ENCODE data around the gene SPNS1.
"Not testable (repeated sequence)": the region's sequence is repeated elsewhere in the genome, so short reads cannot be mapped to it uniquely, and the experiment has no call there.

Gene SPNS1

GRCh38 chr16:28974437-28975157 lies at the start of gene SPNS1:
TSS of gene SPNS1 (plus strand) at chr16:28974778. CDS start at chr16:28975152, 374 bp downstream.
- peak; percentile 98 for DNase-seq

GRCh38 chr16:28925386-28926228 lies 49.0 kb upstream of the SPNS1 start:
- peak; percentile 92 for DNase-seq

- not testable (repeated sequence) for DNase-seq
These were observed 48.3 kb upstream of the SPNS1 start for GRCh38 chr16:28926284-28926683.

- DNase-seq, result no peak
These were observed 46.8 kb upstream of the SPNS1 start for GRCh38 chr16:28927815-28928214.

GRCh38 chr16:28930203-28930602 lies 44.4 kb upstream of the SPNS1 start:
- no peak for DNase-seq

GRCh38 chr16:28930652-28931051 lies 43.9 kb upstream of the SPNS1 start:
- DNase-seq, result peak; percentile 56

- DNase-seq, result no peak
These were observed 42.8 kb upstream of the SPNS1 start, which contains the start of gene CD19 for GRCh38 chr16:28931801-28932225. TSS of gene CD19 (plus strand) at chr16:28931971. CDS start at chr16:28932001, 30 bp downstream.

- no peak for DNase-seq
These were observed 42.0 kb upstream of the SPNS1 start for GRCh38 chr16:28932339-28933141.

- DNase-seq, result no peak
These were observed 41.4 kb upstream of the SPNS1 start for GRCh38 chr16:28933171-28933570.

GRCh38 chr16:28935346-28935745 lies 39.2 kb upstream of the SPNS1 start:
- no peak for DNase-seq

GRCh38 chr16:28935924-28936783 lies 38.4 kb upstream of the SPNS1 start:
- peak; percentile 70 for DNase-seq

GRCh38 chr16:28936784-28937155 lies 37.8 kb upstream of the SPNS1 start:
- DNase-seq, result no peak

GRCh38 chr16:28937222-28937876 lies 37.2 kb upstream of the SPNS1 start:
- DNase-seq, result no peak

- DNase-seq, result no peak
These were observed 35.9 kb upstream of the SPNS1 start for GRCh38 chr16:28938721-28939120.

GRCh38 chr16:28939825-28940224 lies 34.8 kb upstream of the SPNS1 start:
- DNase-seq, result not testable (repeated sequence)

- no peak for DNase-seq
These were observed 31.3 kb upstream of the SPNS1 start for GRCh38 chr16:28943281-28943680.

GRCh38 chr16:28946681-28947080 lies 27.9 kb upstream of the SPNS1 start:
- no peak for DNase-seq

- peak; percentile 100 for DNase-seq
These were observed 23.7 kb upstream of the SPNS1 start, which contains the start of gene NFATC2IP for GRCh38 chr16:28950648-28951409. TSS of gene NFATC2IP (plus strand) at chr16:28950937. CDS start at chr16:28951012, 75 bp downstream.

GRCh38 chr16:28951410-28951943 lies 23.1 kb upstream of the SPNS1 start:
- no peak for DNase-seq

GRCh38 chr16:28958216-28958615 lies 16.4 kb upstream of the SPNS1 start:
- DNase-seq, result no peak
